Muscle layer of duodenum (tissue), 2 donors: ENCODE results near the gene ATF1.

Experiments
- H3K27ac ChIP-seq: one replicate; pipeline ENCODE4 v1.7.0; 2013; ENCODE audit warnings: mild to moderate bottlenecking, low read length
- H3K27me3 ChIP-seq: one replicate; pipeline ENCODE4 v1.7.0; 2013; ENCODE audit warnings: low read depth, mild to moderate bottlenecking, control low read depth, low read length
- H3K36me3 ChIP-seq, 2 donors: one replicate each; pipeline ENCODE4 v1.7.0; 2013; ENCODE audit warnings: low read length in 2 of 2, control low read depth in 1 of 2, mild to moderate bottlenecking in 1 of 2; ENCODE audit not compliant: insufficient read depth in 2 of 2, control insufficient read depth in 1 of 2
- H3K4me1 ChIP-seq, 2 donors: one replicate each; pipeline ENCODE4 v1.7.0; 2013; ENCODE audit warnings: low read length in 2 of 2, mild to moderate bottlenecking in 2 of 2, control low read depth in 1 of 2, moderate library complexity in 1 of 2; ENCODE audit not compliant: insufficient read depth in 2 of 2, control insufficient read depth in 1 of 2
- H3K4me3 ChIP-seq, 2 donors: one replicate each; pipeline ENCODE4 v1.7.0; 2013; ENCODE audit warnings: low read length in 2 of 2, low read depth in 1 of 2, mild to moderate bottlenecking in 1 of 2
- H3K9me3 ChIP-seq, 2 donors: one replicate each; pipeline ENCODE4 v1.7.0; 2013; ENCODE audit warnings: low read length in 2 of 2, control low read depth in 1 of 2, mild to moderate bottlenecking in 1 of 2; ENCODE audit not compliant: control insufficient read depth in 1 of 2
- donor health status: healthy.

The ATF1 gene

DNA sequence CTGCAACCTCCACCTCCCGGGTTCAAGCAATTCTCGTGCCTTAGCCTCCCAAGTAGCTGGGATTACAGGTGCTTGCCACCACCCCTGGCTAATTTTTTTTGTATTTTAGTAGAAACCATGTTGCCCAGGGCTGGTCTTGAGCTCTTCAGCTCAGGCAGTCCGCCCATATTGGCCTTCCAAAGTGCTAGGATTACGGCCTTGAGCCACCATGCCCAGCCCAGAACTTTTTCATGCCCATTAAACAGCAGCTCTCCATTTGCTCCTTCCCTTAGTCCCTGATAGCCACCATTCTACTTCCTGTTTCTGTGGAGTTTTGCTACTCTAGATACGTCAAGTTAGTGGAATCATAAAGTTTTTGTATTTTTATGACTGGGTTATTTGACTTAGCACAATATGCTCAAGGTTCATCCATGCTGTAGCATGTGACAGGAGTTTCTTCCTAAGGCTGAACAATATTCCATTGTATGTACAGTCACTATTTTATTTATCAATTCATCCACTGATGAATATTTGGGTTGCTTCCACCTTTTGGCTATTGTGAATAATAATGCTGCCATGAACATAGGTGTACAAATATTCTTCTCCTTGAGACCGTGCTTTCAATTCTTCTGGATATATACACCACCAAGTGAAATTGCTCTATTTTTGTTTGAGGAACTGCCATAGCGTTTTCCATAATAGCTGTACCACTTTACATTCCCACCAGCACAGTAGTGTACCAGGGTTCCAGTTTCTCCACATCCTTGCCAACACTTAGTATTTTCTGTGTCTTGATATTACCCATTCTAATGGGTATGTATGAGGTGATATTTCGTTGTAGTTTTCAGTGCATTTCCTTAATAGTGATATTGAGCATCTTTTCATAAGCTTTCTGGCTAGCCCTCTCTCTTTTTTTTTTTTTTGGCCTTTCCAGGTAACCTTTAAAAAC is 15.0 kb downstream of the ATF1 start:
- peaks cover 0 to 7% of the 10 kb centered on the region in 2 donors for H3K36me3 ChIP-seq
- H3K9me3 ChIP-seq: no peaks in the 10 kb centered on the region
- no peak overlapping the region for H3K27ac ChIP-seq
- H3K4me1 ChIP-seq: no peaks in the 10 kb centered on the region
- no peaks in the 10 kb centered on the region for H3K27me3 ChIP-seq
- no peak overlapping the region for H3K4me3 ChIP-seq

DNA sequence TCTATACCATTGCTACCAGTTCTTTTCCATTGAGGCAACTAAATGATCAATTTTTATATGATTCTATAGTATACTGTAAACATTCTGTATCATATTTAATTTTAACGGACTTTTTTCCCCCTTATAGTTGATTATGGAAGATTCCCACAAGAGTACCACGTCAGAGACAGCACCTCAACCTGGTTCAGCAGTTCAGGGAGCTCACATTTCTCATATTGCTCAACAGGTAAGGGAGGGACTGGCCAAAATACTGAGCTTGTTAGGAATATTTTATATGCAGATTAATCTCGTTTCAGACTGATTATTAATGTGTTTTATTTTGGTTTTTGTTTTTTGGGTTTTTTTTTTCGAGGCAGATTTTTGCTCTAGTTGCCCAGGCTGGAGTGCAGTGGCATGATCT is 16.1 kb downstream of the ATF1 start:
- peaks cover 0 to 7% of the 10 kb centered on the region in 2 donors for H3K36me3 ChIP-seq
- H3K27me3 ChIP-seq: no peaks in the 10 kb centered on the region
- H3K27ac ChIP-seq: no peak overlapping the region
- no peaks in the 10 kb centered on the region for H3K4me1 ChIP-seq
- H3K9me3 ChIP-seq: no peaks in the 10 kb centered on the region
- H3K4me3 ChIP-seq: no peak overlapping the region

DNA sequence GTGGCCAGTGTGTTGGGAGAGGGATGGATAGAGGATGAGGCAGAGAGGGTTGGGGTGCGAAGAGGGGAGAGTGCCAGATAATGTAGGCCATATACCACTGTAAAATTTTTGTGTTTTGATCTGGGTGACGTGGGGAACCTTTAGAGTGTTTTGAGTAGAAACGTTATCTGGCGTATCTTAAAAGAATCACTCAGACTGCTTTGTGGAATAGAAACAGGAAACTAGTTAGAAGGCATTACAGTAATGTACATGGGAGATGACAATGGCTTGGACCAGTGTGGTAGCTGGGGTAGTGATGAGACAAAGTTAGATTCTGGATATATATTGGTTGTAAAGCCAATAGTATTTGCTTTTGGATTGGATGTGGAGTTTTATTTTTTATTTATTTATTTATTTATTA is 20.6 kb downstream of the ATF1 start:
- no peak overlapping the region for H3K4me3 ChIP-seq
- H3K27me3 ChIP-seq: no peaks in the 10 kb centered on the region
- H3K9me3 ChIP-seq: no peaks in the 10 kb centered on the region
- no peak overlapping the region for H3K27ac ChIP-seq
- H3K4me1 ChIP-seq: peaks cover 0 to 4% of the 10 kb centered on the region in 2 donors
- peaks cover 0 to 31% of the 10 kb centered on the region in 2 donors for H3K36me3 ChIP-seq

DNA sequence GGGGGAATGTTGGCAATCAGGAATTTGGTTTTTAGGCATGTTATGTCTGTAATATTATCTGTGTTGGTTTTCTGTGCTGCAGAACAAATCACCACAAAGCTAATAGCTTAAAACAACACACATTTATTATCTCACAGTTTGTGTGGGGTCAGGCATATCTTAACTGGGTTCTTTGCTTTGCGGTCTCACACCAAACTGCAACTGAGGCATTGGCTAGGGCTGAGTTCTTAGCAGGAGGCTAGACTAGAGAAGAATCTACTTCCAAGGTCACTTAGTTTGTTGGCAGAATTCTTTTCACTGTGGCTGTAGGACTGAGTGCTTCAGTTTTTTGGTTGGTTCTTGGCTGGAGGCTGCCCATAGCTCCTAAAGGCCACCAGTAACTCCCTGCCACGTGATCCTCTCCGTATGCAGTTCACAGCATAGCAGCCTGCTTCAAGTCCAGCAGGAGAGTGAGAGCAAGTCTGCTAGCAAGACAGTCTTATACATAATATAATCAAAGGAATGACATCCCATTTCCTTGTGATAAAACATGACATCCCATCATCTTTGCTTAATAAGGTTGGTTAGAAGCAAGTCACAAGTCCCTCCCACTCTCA is 21.6 kb downstream of the ATF1 start:
- Histone ChIP-seq H3K4me1 (peaks cover 0 to 4% of the 10 kb centered on the region in 2 donors), H3K4me3 (no peak overlapping the region), H3K9me3 (no peaks in the 10 kb centered on the region), H3K36me3 (peaks cover 0 to 31% of the 10 kb centered on the region in 2 donors), H3K27ac (no peak overlapping the region), H3K27me3 (no peaks in the 10 kb centered on the region)

DNA sequence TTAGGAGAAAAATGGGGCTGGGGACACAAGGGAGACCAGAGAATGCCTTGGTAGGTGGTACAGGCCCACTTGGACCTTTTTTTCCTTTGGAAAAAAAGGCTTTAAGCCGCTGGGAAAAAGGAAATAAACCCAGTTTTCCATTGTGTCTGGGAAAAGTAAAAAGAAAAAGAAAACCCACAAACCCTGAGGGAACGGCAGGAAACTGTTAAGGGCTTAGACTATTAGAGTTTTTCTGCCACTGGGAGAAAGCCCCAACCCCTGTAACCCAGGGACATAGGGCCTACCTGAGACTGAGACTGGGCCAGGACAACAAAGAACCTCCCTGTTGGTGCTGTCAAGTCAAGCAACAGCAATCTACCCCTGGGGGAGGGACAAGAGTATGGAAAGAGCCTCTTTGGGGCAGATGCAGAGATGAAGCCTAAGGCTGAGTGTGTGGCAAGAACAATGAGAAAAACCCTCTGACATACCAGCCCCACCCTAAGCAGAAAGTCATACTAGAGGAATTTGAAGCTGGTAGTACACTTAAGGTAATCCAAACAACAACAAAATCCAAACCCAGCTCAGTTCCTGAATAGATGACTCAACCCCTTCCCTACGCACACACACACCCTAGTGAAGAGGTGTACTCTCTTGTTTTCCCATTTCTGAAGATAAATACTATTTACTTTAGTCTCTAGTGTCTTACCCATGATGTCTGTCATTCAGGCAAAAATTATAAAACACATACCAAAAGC is 22.8 kb downstream of the ATF1 start:
- Histone ChIP-seq H3K27me3 (no peaks in the 10 kb centered on the region), H3K4me3 (no peak overlapping the region), H3K4me1 (peaks cover 0 to 4% of the 10 kb centered on the region in 2 donors), H3K9me3 (no peaks in the 10 kb centered on the region), H3K36me3 (peaks cover 0 to 24% of the 10 kb centered on the region in 2 donors), H3K27ac (no peak overlapping the region)

DNA sequence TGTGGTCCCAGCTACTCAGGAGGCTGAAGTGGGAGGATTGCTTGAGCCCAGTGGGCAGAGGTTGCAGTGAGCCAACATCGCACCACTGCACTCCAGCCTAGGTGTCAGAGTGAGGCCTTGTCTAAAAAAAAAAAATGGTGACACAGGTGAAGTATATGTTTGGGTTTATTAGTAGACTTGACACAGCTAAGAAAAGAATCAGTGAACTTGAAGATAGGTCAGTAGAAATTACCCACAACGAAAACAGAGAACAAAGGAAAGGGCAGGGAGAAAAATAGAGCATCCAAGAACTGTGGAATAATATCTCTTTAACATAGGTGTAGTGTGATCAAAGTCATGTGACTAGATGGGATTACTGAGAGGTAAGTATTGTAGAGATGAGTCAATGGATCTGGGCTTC is 23.7 kb downstream of the ATF1 start:
- Histone ChIP-seq H3K9me3 (no peaks in the 10 kb centered on the region), H3K4me1 (peaks cover 0 to 4% of the 10 kb centered on the region in 2 donors), H3K4me3 (no peak overlapping the region), H3K36me3 (peaks cover 0 to 24% of the 10 kb centered on the region in 2 donors), H3K27ac (no peak overlapping the region), H3K27me3 (no peaks in the 10 kb centered on the region)

DNA sequence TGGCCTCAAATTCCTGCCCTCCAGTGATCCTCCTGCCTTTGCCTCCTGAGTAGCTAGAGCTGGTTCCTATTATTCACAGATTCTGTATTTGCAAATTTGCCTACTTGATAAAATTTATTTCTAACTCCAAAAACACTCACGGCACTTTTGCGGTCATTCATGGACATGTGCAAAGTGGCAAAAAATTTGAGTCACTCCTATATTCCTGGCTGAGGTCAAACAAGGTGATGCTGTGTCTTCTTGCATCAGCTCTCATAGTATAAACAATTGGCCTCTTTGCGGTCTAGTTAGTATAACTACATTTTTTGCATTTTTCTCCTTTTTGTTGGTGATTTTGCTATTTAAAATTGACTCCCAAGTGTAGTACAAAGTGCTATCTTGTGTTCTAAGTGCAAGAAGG is 24.7 kb downstream of the ATF1 start:
- Histone ChIP-seq H3K36me3 (peaks cover 0 to 24% of the 10 kb centered on the region in 2 donors), H3K4me1 (peaks cover 0 to 4% of the 10 kb centered on the region in 2 donors), H3K27me3 (no peaks in the 10 kb centered on the region), H3K9me3 (no peaks in the 10 kb centered on the region), H3K4me3 (no peak overlapping the region), H3K27ac (no peak overlapping the region)

DNA sequence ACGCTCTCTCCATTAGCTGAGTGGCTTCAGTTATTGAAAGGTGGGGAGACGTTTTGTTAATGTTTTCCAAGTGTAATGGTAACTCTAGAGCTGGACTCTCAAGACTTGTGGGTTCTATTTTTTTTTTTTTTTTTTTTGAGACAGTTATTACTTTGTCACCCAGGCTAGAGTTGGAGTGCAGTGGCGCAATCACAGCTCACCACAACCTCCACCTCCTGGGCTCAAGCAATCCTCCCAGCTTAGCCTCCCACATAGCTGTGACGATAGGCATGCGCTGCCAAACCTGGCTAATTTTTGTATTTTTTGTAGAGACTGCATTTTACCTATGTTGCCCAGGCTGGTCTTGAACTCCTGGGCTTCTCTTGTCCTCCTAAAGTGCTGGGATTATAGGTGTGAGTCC is 26.2 kb downstream of the ATF1 start:
- no peaks in the 10 kb centered on the region for H3K9me3 ChIP-seq
- H3K4me3 ChIP-seq: no peak overlapping the region
- H3K27me3 ChIP-seq: no peaks in the 10 kb centered on the region
- H3K4me1 ChIP-seq: peaks cover 0 to 4% of the 10 kb centered on the region in 2 donors
- no peak overlapping the region for H3K27ac ChIP-seq
- H3K36me3 ChIP-seq: peaks cover 0 to 24% of the 10 kb centered on the region in 2 donors

DNA sequence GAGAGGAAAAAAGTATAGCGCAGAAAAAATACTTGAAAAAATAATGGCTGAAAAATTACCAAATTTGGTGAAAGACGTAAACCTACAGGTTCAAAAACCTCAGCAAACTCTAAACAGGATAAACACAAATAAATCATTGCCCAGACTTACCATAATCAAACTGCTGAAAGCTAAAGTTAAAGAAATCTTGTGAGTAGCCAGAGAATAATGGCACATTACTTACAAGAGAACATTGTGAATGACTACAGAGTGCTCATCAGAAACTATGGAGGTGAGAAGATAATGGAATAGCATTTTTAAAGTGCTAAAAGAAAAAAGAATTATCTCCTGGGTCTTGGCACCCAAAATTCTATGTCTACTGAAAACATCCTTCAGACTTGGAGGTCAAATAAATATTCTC is 36.0 kb downstream of the ATF1 start:
- H3K9me3 ChIP-seq: peaks cover 3 to 5% of the 10 kb centered on the region in 2 donors
- no peaks in the 10 kb centered on the region for H3K4me1 ChIP-seq
- no peak overlapping the region for H3K27ac ChIP-seq
- H3K4me3 ChIP-seq: no peak overlapping the region
- no peaks in the 10 kb centered on the region for H3K27me3 ChIP-seq
- H3K36me3 ChIP-seq: peaks cover 21 to 44% of the 10 kb centered on the region in 2 donors

DNA sequence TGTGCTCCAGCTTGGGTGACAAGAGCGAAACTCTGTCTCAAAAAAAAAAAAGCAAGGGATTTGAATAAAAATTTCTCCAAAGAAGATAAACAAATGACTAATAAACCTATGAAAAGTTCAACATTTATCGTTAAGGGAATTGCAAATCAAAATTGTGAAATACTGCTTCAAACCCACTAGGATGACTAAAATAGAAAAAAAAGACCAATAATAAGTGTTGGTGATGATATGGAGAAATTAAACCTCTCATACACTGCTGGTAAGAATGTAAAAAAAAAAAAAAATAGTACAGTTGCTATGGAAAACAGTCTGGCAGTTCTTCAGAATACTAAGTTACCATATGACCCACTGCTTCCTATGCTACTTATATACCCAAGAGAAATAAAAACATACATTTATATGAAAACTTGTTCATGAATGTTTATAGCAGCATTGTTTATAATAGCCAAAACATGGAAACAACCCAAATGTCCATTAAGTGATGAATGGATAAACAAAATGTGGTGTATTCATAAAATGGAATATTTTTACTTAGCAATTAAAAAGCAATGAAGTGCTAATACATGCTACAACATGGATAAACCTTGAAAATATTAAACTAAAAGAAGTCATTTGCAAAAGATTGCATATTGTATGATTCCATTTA is 39.5 kb downstream of the ATF1 start:
- no peaks in the 10 kb centered on the region for H3K27me3 ChIP-seq
- peaks cover 3 to 5% of the 10 kb centered on the region in 2 donors for H3K9me3 ChIP-seq
- H3K36me3 ChIP-seq: peaks cover 14 to 25% of the 10 kb centered on the region in 2 donors
- no peak overlapping the region for H3K4me3 ChIP-seq
- no peak overlapping the region for H3K27ac ChIP-seq
- H3K4me1 ChIP-seq: no peaks in the 10 kb centered on the region

DNA sequence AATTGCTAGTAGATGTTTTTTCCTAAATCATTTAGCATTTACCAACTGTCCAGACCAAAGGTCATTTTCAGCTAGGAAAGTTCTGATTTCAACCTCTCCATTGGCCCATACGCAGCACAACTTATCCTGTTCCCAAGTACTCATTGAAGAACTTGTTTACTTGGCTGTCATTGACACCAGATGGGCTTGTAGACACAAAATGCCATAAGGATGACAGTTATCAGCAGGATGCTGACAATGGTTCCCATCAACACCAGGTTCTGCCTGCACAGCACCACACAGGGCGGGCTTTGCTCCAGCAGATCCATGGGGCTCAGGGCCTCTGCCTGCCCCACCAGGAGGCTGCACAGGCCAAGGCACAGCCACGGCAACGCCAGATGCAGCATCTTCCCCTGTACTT is 42.3 kb downstream of the ATF1 start:
- H3K4me1 ChIP-seq: no peaks in the 10 kb centered on the region
- H3K27ac ChIP-seq: no peak overlapping the region
- H3K36me3 ChIP-seq: peaks cover 11 to 23% of the 10 kb centered on the region in 2 donors
- H3K27me3 ChIP-seq: no peaks in the 10 kb centered on the region
- H3K4me3 ChIP-seq: no peak overlapping the region
- H3K9me3 ChIP-seq: no peaks in the 10 kb centered on the region
